Measurements from ENCODE around the gene ARF4. TPM values are rescaled to one million over a fixed set of nuclear protein-coding genes. Genes with fewer than 3 reads are reported as not detected.

ARF4 gene
- total RNA-seq, 1 donor from 2014 or later = 471 TPM

GRCh38 chr3:57545636-57546268, 51.4 kb downstream of the ARF4 start:
- H3K27me3 Mint-ChIP-seq (ENCODE audit: low read depth, unreplicated experiment) = no peaks in the 10 kb centered on the region
- Histone ChIP-seq H3K9ac (ENCODE audit: low read length) (no peak overlapping the region), H3K27me3 (ENCODE audit: insufficient read depth, low read length) (no peaks in the 10 kb centered on the region), H3K9me3 (ENCODE audit: insufficient read depth, low read depth, low read length) (no peaks in the 10 kb centered on the region), H3K4me2 (ENCODE audit: low read length) (no peak overlapping the region), H3K79me2 (ENCODE audit: insufficient read depth, low read length) (no peaks in the 10 kb centered on the region), H3K36me3 (ENCODE audit: insufficient read depth, low read length) (no peaks in the 10 kb centered on the region), H2AFZ (ENCODE audit: low read depth, low read length) (no peak overlapping the region), H3K4me1 (ENCODE audit: insufficient read depth, low read length) (peaks cover 5% of the 10 kb centered on the region), H3K27ac (ENCODE audit: low read depth, low read length) (no peak overlapping the region), H4K20me1 (ENCODE audit: insufficient read depth, low read length) (no peaks in the 10 kb centered on the region), H3K4me3 (ENCODE audit: insufficient read depth, low read depth, low read length) (no peak overlapping the region)
- peak overlapping the region; percentile 40 for H3K4me3 Mint-ChIP-seq (ENCODE audit: unreplicated experiment)
- TF ChIP-seq EZH2 (IDR thresholded peaks at IDR 0.05; ENCODE audit: insufficient read depth, low read length) (no peak), CTCF (IDR thresholded peaks at IDR 0.05; ENCODE audit: insufficient read depth, low read depth, low read length) (no peak)
- no peak overlapping the region for H3K27ac Mint-ChIP-seq (ENCODE audit: unreplicated experiment)
- FAIRE-seq = no peak
- DNase-seq (ENCODE audit: low read depth) = peak; percentile 38
- no peaks in the 10 kb centered on the region for H3K4me1 Mint-ChIP-seq (ENCODE audit: low read depth, unreplicated experiment)
- H3K36me3 Mint-ChIP-seq (ENCODE audit: low read depth, unreplicated experiment) = no peaks in the 10 kb centered on the region
- no peaks in the 10 kb centered on the region for H3K9me3 Mint-ChIP-seq (ENCODE audit: unreplicated experiment)

- H3K36me3 ChIP-seq (ENCODE audit: insufficient read depth, low read length) = no peaks in the 10 kb centered on the region
- H3K27me3 ChIP-seq (ENCODE audit: insufficient read depth, low read length) = no peaks in the 10 kb centered on the region
- no peaks in the 10 kb centered on the region for H3K36me3 Mint-ChIP-seq (ENCODE audit: low read depth, unreplicated experiment)
- peak within 1 kb of the TSS; percentile 56 for H3K9ac ChIP-seq (ENCODE audit: low read length)
- DNase-seq (ENCODE audit: low read depth) = peak; percentile 47
- no peaks in the 10 kb centered on the region for H3K79me2 ChIP-seq (ENCODE audit: insufficient read depth, low read length)
- no peak within 1 kb of the TSS for H3K27ac ChIP-seq (ENCODE audit: low read depth, low read length)
- TF ChIP-seq CTCF (IDR thresholded peaks at IDR 0.05; ENCODE audit: insufficient read depth, low read depth, low read length) (no peak), EZH2 (IDR thresholded peaks at IDR 0.05; ENCODE audit: insufficient read depth, low read length) (no peak)
- peak within 1 kb of the TSS; percentile 61 for H3K4me3 ChIP-seq (ENCODE audit: insufficient read depth, low read depth, low read length)
- H3K9me3 ChIP-seq (ENCODE audit: insufficient read depth, low read depth, low read length) = no peaks in the 10 kb centered on the region
- H3K4me2 ChIP-seq (ENCODE audit: low read length) = peak within 1 kb of the TSS; percentile 93
- H3K4me3 Mint-ChIP-seq (ENCODE audit: unreplicated experiment) = peak within 1 kb of the TSS; percentile 74
- H3K4me1 Mint-ChIP-seq (ENCODE audit: low read depth, unreplicated experiment) = no peaks in the 10 kb centered on the region
- peaks cover 5% of the 10 kb centered on the region for H3K4me1 ChIP-seq (ENCODE audit: insufficient read depth, low read length)
- peak within 1 kb of the TSS; percentile 62 for H3K27ac Mint-ChIP-seq (ENCODE audit: unreplicated experiment)
- peak within 1 kb of the TSS; percentile 86 for H2AFZ ChIP-seq (ENCODE audit: low read depth, low read length)
- H3K9me3 Mint-ChIP-seq (ENCODE audit: unreplicated experiment) = no peaks in the 10 kb centered on the region
- no peak for FAIRE-seq
- no peaks in the 10 kb centered on the region for H4K20me1 ChIP-seq (ENCODE audit: insufficient read depth, low read length)
- no peaks in the 10 kb centered on the region for H3K27me3 Mint-ChIP-seq (ENCODE audit: low read depth, unreplicated experiment)
Observed at GRCh38 chr3:57544181-57545125, 52.7 kb downstream of the ARF4 start, which contains the start of gene DNAH12. Gene DNAH12, minus strand, starts transcription at chr3:57544344. Its CDS starts 1,474 bp downstream, at chr3:57542870.
